Heart left ventricle (tissue), 13 donors: ENCODE results near the gene GMPS.

ENCODE experiments used
- POLR2A ChIP-seq, 2 donors: fragments of 450-650 bp; IDR thresholded peaks; one replicate each; pipeline ENCODE4 v1.6.1; 2017; ENCODE audit warnings: antibody characterized with exemption in 2 of 2, mild to moderate bottlenecking in 2 of 2, moderate library complexity in 2 of 2
- TF ChIP-seq, protein P1 (sequence below), 12 donors: fragments of 200-600 bp; sonication (generic) in 4 of 12; IDR thresholded peaks; one replicate each; pipeline versions ENCODE4 v1.5.0 to v1.8.0; 2018 to 2022; ENCODE audit warnings: antibody characterized with exemption in 12 of 12, mild to moderate bottlenecking in 5 of 12
- donor health status: ischemic (EF 13 %, LVEDD 7.1; RV severe dilation, severe dysfunction).
- donor health status: DM: no; HTN: yes; CAD: no.
- donor health status: DM: no; HTN: no; CAD: no.
- donor health status: ischemic (EF 25% LVEDD 6.9; RV normal size, moderate dysfunction).
- donor health status: ischemic (EF 25% LVEDD 5.7; RV mildly dilated, moderate dysfunction).
- donor health status: ischemic (EF 35%, LVEDD 5.7; RV mildly dilated, moderate dysfunction).
- donor health status: nonischemic (EF 11% LVEDD 7.7; RV severe dilation, severe dysfunction).
- donor health status: DM: yes; HTN: yes; CAD: no.
- donor health status: PGD.
- donor health status: ischemic (EF 29% LVEDD 5.4; RV normal size, mild dysfunction).
- donor health status: nonischemic (EF 23%, LVEDD 6.1; RV moderate dilation, normal function).

DNA sequence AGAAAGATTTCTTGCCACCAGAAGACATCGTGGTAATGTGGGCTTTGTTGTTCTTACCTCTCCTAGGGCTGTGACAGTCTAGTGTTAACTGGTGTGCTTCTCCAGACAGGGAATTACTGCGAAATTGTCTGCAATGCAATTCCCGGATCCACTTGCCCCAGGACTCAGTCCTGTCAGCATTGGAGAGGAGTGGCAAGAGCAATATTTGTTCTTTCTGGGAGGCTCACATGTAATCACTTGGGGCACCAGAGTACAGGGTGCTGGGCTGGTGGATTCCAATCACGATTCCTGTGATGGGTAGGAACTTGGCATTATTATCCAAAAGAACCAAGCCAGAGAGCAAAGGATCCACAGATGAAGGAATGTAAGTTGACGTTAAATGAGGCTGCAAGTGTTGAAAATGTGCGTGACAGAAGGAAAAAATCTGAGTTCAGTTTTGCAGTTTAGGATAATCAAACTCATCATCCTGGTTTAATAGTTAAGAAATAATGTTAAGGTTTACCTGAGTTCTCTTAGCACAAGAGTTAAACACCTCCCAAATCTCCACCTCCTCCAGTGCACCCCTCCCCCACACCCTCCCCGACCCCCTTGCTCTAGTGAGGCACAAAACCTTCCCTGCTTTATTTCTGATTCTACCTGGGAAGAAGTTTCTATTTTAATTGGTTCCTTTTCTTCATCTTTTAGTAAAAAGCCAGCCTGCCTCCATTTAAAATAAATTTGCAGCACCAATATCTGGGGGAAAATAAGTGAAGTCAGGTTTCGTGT, 79.2 kb downstream of the GMPS start:
- TF ChIP-seq, protein P1, sequence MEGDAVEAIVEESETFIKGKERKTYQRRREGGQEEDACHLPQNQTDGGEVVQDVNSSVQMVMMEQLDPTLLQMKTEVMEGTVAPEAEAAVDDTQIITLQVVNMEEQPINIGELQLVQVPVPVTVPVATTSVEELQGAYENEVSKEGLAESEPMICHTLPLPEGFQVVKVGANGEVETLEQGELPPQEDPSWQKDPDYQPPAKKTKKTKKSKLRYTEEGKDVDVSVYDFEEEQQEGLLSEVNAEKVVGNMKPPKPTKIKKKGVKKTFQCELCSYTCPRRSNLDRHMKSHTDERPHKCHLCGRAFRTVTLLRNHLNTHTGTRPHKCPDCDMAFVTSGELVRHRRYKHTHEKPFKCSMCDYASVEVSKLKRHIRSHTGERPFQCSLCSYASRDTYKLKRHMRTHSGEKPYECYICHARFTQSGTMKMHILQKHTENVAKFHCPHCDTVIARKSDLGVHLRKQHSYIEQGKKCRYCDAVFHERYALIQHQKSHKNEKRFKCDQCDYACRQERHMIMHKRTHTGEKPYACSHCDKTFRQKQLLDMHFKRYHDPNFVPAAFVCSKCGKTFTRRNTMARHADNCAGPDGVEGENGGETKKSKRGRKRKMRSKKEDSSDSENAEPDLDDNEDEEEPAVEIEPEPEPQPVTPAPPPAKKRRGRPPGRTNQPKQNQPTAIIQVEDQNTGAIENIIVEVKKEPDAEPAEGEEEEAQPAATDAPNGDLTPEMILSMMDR (IDR thresholded peaks at IDR 0.05), result no peak
- TF ChIP-seq POLR2A (IDR thresholded peaks at IDR 0.05), result no peak
